ENCODE results near the gene TEP1. TPM values are rescaled to one million over a fixed set of nuclear protein-coding genes. Genes with fewer than 3 reads are reported as not detected.

The TEP1 gene
- total and polyA plus RNA-seq, 2 of the 8 experiments (the other 6 are each of a cell fraction or from before 2014, with no cell fraction given), result 6.9 to 10.7 TPM

DNA sequence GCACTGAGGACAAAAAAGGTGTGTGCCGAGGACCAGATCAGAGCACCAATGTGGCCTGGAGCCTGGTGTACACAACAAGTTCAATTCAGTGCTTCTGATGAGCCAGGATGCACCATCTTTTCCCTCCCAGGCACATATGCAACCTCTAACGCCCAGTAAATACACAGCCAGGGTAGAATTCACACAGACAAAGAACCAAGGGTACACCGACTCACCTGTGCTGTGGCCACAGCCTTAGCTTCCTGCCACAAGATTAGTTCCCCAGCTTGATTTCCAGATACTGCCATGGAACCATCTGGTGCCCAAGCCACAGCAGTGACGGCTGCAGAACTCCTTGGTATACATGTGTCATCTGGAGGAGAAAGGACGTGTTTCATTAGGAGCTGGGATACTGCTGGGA, 40.5 kb downstream of the TEP1 start (continued):
- TF ChIP-seq SP2 (IDR thresholded peaks at IDR 0.05; ENCODE audit: low read length) (no peak), ATF2 (IDR thresholded peaks at IDR 0.05; ENCODE audit: low read length) (no peak)
